Amniotic stem cell (primary cell): ENCODE results near the gene SLC36A2.
"Not testable (repeated sequence)": the region's sequence is repeated elsewhere in the genome, so short reads cannot be mapped to it uniquely, and the experiment has no call there.

Experiments
- DNase-seq: peaks from one replicate; lab custom pipeline; 2025; lab: John Stamatoyannopoulos, UW

SLC36A2 gene

DNA sequence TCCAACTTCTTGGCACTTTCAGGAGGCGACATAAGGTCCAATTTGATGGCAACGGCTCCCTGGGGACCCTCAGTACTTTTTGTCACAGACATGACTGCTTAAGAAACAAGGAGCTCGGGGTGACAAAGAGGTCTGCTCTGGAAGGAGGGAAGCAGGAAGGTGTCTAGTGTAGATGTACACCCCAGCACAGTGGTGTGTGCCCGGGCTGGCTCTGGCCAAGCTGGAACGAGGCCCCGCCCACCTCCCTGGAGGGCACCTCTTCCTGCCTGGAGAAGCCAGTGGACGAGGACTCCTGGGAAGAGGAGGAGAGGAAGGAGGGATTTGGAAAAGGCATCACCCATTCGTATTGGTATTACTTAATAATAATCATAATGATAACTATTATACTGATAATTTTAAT lies at the start of gene SLC36A2:
TSS of gene SLC36A2 (minus strand) at position 191 of the 400 bp plus-strand sequence. CDS start at position 92, 99 bp downstream.
- no peak for DNase-seq

GRCh38 chr5:151388960-151389359 lies 41.6 kb upstream of the SLC36A2 start:
- no peak for DNase-seq

- DNase-seq = no peak
These were observed 36.7 kb upstream of the SLC36A2 start for GRCh38 chr5:151384106-151384505.

GRCh38 chr5:151383011-151383410 lies 35.7 kb upstream of the SLC36A2 start:
- DNase-seq = no peak

DNA sequence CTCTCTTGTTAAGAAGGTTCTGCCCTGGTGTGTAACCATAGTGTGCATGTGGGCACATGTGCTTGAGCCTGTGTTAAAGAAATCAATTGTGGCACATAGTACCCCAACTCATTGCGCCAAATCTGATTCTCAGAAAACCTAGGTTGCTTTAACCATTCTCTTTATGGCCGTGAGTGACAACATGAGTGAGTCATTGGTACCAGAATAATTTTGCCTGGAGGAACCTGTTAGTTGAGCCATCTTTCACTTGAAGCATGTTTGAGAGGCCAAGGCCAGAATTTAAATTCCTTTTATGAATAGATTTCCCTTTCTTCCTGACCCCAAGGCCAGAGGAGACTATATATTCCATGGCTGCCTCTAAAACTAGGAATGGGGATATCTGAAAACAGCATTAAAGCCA lies 35.2 kb upstream of the SLC36A2 start:
- DNase-seq = no peak

- DNase-seq = no peak
These were observed 34.5 kb upstream of the SLC36A2 start for GRCh38 chr5:151381899-151382298.

DNA sequence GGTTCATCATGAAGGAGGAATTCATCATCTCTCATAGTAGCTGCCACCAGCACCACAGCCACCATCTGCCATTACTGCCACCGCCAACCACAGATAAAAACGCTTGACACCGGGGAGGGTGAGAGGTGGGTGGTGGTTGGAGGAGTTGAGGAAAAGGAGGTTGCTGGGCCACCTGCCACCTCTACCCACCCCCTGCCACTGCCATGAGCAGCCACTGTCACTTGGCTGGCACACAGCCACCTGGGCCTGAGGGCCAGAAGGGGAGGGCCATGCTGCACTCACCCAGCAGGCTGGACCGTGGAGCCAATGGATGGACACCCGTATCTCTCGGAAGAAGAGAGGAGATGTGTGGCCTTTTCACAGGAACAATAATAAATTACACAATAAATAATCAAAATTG lies 31.3 kb upstream of the SLC36A2 start:
- no peak for DNase-seq

DNA sequence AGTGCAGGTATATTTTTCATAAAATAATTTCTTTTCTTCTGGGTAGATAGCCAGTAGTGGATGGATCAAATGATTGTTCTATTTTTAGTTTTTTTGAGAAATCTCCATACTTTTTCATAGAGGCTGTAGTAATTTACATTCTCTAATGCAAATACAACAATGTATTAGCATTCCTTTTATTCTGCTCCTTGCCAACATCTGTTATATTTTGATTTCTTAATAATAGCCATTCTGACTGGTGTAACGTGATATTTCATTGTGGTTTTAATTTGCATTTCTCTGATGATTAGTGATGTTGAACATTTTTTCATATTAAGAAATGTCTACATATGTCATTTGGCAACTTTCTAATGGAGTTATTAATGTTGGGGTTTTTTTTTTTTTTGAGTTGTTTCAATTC lies 27.2 kb upstream of the SLC36A2 start:
- DNase-seq = no peak

DNA sequence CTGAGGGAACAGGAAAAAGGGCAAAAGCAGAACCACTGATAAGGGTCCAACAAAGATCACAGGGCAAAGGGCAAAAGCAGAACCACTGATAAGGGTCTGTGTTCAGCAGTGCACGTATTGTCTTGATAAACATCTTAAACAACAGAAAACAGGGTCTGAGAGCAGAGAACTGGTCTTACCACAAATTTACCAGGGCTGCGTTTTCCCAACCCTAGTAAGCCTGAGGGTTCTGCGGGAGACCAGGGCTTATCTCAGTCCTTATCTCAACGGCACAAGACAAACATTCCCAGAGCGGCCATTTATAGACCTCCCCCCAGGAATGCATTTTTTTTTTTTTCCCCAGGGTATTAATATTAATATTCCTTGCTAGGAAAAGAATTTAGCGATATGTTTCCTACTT lies 19.7 kb upstream of the SLC36A2 start:
- not testable (repeated sequence) for DNase-seq

GRCh38 chr5:151363673-151364072 lies 16.3 kb upstream of the SLC36A2 start:
- no peak for DNase-seq

GRCh38 chr5:151362970-151363369 lies 15.6 kb upstream of the SLC36A2 start:
- no peak for DNase-seq

- no peak for DNase-seq
These were observed 12.0 kb upstream of the SLC36A2 start for GRCh38 chr5:151359391-151359790.

GRCh38 chr5:151357792-151358191 lies 10.4 kb upstream of the SLC36A2 start:
- no peak for DNase-seq

- DNase-seq = no peak
These were observed 9.7 kb upstream of the SLC36A2 start for GRCh38 chr5:151357097-151357496.

DNA sequence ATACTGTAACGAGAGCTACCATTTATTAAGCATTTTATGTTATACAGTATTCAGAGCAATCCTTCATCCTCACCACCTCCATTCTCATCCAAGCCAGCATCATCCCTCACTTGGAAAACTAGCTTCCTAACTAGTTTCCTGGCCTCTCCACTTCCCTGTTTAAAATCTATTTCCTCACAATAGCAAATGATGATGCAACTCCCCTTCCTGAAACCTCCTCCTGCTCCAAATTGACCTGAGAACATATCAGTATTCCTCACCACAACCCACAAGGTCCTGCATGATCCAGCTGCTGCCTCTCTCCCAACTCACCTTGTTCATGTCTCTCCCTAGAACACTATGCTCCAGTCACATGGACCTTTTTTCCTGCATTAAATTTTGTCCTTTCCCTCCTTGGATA lies 4.3 kb upstream of the SLC36A2 start:
- no peak for DNase-seq

DNA sequence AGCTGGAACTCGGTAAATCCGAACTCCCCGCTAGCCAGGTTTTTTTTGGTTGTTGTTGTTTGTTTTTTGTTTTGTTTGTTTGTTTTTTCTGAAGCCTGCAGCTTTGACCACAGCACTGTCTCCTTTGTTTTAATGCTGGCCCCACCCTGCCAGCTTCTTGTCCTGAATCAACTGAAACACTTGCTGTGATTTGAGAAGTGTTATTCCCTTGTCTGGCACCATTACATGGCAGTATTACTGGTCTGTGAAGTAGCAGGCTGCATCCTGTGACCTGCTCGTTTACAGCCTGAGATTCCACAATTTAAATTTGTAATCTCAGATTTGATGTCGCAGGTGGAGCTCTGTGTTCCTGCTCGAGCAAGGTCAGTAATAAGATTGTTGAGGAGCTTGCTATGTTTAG lies 1.4 kb upstream of the SLC36A2 start:
- DNase-seq = no peak

DNA sequence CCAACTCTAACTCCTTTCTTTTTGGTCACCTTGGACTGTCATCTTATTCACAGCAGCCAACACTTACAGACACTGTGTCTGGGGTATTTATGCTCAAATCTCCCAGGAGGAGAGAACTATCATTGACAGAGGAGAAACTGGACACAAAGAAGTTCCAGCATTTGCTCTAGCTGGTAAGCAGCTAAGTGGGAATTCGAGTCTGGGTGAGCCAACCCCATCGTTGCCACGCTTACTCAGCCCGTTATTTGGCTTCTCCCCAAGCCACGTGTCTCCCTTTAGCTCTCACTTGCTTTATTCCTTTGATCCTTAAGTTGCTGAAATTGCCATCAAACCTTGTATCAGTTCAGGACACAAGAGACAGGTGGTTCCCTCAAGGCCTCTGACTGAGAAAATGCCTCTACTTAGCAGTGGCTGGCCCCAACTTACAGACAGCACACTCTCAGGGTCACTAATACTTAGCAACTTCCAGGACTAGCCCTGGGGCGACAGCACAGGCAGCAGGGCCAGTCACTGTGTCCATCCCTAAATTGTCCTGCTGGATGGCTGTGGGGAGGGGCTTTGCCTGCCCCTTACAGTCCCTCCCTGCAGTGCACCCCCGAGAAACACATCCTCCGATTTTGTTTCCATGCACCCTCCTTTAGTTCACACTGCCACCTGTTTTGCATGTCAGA lies 1.4 kb downstream of the SLC36A2 start:
- DNase-seq = no peak

GRCh38 chr5:151345187-151345807 lies 2.1 kb downstream of the SLC36A2 start:
- DNase-seq = no peak

DNA sequence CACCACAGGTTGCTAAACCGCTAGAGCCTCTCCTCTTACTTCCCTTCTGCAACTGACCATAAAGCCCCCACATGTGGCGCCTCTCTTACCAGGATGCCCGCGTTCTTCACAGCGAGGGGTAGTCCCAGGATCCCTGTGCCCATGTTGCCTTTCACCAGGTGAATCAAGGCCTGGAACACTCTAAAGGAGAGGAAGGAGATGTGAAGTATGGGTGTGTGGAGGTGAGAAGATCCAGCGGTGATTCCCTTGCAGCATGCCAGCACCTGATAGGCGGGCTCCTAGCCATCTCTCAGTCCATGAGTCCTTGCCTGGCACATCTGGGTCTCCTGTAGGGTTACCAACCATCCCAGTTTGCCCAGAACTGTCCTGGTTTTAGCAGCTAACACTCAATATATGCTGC lies 3.3 kb downstream of the SLC36A2 start:
- DNase-seq = no peak

- DNase-seq = no peak
These were observed 7.4 kb downstream of the SLC36A2 start for GRCh38 chr5:151340004-151340403.

GRCh38 chr5:151338734-151339133 lies 8.6 kb downstream of the SLC36A2 start:
- DNase-seq = no peak

GRCh38 chr5:151332857-151333256 lies 14.5 kb downstream of the SLC36A2 start:
- DNase-seq = no peak

DNA sequence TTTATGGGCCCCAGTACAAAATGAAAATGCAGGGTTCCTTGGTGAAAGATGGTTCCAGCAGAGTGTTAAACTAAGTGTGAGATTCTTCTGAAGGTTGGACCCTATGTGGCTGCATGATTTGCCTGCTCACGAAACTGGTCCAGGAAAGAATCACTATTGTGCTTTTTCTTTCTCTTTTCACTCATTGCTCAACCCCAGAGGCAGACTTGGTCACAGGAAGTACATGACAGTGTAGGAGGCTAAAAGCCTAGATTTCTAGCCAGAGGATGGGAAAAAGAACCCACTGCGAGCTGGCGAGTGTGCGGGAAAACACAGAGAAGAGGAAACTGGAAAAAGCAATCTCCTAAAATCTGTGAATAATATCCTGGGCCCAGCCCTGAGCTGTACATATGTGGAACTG lies 18.6 kb downstream of the SLC36A2 start:
- DNase-seq = no peak

GRCh38 chr5:151327585-151327984 lies 19.8 kb downstream of the SLC36A2 start:
- no peak for DNase-seq
